ENCODE results near the gene METRN.
A peak's percentile ranks its signal among the peaks of the same experiment; 100 is the strongest.

METRN gene

DNA sequence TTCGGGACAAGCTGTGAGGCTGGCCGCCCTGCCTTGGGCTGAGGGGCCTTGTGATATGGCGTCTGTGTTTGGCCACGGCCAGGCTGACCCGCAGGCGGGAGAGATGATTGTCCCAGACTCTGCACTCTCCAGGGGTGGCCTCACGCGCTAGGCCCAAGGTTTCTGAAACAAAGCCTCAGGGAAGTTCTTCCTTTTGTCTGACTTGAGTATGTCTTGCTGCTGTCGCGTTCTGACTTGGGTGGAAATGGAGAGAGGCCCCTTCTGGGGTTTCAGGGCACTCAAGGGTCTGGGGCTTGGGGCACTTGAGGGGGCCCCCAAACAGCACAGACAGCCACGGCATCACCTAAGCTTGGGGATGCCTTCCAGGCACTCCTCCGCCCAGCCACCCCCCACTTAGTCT is 3.8 kb upstream of the METRN start:
- no peak for DNase-seq

DNA sequence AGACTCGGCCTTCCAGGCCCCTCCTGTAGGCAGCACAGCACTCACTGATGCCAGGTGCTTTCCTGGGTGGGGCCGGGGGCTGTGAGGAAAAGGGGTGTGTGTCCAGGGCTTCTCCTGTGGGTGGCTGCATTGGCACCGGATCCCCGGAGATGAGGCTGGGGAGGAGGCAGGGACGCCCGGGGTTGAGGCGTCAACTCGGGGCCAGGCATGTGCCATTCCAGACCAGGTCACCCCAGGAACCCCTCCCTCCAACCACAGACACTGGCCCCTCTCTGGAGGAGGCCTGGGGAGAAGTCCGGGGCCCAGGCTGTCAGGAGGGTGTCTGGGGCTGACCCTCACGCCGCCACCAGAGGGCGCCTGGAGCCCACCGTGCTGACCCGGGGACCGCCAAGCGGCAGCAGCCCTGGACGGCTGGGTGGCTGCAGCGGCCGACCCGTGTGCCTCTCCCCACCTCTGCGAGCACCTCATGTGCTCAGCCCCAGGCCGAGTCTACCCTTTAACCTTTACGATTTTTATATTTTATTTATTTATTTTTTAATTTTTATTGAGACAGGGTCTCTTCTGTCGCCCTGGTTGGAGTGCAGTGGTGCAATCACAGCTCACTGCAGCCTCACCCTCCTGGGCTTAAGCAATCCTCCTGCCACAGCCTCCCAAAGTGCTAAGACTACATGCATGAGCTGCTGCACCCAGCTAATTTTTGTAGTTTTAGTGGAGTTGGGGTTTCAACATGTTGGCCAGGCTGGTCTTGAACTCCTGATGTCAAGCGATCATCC is 3.2 kb upstream of the METRN start:
- peak; percentile 60 to 71 (median 70) for DNase-seq

DNA sequence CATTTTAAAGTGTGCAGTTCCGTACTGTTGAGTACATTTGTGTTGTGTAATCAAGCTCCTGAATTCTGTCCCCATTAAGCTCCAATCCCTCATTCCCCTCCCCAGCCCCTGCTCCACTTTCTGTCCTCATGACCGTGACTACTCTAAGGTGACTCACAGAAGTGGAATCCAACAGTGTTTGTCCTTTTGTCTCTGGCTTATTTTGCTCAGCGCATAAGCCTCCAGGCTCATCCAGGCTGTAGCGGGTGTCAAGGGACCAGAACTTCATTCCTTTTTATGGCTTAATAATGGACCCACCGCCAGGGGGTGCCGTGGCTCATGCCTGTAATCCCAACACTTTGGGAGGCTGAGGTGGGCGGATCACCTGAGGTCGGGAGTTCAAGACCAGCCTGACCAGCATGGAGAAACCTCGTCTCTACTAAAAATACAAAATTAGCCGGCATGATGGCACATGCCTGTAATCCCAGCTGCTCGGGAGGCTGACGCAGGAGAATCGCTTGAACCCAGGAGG is 2.1 kb upstream of the METRN start:
- peak in 1 of 4 experiments; percentile 44 for DNase-seq

DNA sequence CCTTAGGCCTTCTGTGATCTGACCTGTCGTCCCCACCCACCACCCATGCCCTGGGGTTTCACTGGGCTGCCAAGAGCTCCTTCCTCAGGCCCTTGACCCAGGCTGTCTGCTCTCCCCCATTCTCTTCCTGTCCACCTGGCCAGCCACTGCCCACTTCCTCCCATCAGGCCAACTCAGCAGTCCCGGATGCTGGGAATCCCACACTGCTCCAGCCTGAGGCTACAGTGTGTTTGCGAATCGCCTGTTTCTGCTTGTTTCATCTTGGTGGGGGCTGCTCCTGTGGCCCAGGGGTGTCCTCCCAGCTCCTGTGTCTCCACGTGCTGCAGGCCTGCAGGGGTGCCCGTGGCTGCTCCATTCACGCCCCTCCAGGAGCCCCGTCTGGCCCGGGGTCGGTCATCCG is 839 bp upstream of the METRN start:
- no peak for DNase-seq

DNA sequence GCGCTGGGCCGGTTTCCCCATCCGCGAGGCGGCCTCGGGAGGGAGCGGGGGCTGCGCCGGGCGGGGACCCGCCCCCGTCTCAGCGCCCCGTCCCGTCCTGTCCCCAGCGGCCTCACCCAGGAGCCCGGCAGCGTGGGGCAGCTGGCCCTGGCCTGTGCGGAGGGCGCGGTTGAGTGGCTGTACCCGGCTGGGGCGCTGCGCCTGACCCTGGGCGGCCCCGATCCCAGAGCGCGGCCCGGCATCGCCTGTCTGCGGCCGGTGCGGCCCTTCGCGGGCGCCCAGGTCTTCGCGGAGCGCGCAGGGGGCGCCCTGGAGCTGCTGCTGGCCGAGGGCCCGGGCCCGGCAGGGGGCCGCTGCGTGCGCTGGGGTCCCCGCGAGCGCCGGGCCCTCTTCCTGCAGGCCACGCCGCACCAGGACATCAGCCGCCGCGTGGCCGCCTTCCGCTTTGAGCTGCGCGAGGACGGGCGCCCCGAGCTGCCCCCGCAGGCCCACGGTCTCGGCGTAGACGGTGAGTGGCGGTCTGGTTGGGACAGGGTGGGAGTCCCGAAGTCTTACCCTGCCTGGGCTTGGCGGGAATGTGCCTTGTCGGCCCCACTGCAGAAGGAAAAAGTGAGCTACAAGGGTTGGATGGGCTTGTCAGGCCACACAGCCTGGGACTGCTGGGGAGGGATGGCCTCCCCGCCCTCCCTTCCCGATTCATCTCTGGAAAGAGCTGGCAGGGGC is 720 bp downstream of the METRN start:
- DNase-seq = no peak

DNA sequence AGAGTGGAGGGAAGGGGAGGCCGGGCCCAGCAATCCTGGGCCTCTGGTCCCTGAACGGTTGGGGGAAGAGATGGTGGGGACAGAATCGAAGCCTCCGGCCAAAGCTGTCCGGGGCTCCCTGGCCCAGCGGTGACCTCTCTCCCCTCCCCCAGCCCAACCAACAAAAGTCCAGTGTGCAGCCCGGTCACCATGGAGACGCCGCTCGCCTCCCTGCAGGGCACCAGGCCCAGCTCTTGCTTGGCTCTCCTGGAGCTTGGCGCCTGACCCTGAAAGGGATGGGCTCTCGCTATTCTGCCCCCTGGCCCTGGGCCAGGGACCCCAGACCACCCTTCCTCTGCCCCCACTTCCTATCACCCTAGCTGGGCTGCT is 1.3 kb downstream of the METRN start:
- DNase-seq = no peak

DNA sequence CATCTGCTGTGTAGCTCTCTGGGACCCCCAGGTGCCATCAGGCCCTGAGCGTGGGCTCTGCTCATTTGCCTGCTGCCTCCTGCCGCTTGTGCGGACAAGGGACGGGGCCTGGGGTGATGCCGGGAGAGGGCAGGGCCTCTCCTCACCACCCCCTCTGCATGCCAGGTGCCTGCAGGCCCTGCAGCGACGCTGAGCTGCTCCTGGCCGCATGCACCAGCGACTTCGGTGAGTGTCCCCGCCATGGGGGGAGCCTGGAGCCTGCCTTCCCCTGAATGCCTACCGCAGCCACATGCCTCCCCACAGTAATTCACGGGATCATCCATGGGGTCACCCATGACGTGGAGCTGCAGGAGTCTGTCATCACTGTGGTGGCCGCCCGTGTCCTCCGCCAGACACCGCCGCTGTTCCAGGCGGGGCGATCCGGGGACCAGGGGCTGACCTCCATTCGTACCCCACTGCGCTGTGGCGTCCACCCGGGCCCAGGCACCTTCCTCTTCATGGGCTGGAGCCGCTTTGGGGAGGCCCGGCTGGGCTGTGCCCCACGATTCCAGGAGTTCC is 1.9 kb downstream of the METRN start:
- no peak for DNase-seq

DNA sequence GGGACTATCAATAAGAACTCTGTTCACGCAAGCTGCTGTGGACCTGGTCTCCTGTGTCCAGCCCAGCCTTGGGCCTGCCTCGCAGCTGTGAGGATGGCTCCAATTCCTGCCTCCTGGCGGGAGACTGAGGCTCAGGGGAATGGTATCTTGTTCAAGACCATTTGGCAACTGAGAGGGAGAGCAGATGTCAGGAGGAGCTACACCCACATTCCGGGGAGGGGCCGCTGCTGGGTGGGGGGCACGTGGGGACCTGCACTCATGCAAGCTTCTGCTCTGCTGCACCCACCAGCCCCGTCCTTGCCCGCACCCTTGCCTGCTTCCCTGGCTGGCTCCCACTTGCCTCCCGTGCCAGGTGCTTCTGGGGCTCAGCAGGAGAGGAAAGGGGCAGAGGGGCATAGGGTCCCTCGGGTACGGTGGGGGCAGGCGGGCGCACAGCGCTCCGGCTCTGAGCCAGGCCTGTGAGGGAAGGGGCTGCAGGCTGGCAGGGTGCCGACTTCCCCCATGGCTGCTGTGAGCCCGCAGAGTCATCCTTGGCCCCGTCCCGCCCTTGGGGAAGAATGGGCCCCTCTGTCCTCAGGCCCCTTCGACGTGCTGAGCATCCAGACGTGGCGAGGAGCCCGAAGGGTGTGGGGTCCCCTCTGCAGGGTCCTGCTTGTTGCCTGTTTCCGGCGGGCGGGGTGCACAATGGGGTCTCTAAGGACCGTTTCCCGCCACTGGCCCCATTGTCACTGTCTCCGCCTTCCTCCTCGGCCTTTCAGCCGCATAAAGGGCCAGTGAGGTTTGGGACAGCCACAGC is 2.7 kb downstream of the METRN start:
- DNase-seq = no peak

DNA sequence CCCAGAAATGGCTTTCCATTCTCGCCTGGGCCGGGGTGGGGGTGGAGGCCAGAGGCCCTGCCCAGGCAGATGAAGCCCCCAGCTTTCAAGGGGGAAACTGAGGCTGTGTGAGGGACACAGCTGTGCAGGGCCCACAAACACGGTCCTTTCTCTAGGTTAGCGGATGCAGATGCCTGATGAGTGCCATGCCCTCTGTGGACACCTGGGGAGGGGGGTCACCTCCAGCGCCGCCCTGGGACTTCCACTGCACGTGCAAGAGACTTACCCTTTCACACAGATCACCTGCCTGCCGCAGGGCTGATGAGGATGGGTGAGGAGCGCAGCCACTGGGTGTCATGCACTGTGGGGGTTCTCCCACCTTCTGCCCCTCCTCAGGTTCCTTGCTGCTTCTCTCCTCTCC is 3.5 kb downstream of the METRN start:
- no peak for DNase-seq

DNA sequence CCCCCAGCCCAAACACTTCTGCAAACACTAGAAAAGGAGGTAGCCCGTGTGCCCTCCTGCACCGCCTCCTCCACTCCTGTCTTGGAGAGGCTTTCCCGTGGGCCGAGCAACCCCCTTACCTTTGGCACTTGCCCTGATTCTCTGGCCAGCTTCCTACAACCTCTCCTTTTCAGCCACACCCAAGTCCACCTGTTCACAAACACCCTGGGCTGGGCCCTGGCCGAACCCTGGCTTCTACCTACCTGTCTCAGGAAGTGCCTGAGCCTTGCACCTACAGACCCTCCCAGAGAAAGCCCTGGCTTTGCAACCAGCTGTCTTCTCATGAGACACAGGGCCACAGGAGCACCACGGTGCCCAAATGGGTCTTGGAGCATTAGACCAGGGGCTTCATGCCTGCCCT is 4.0 kb downstream of the METRN start:
- no peak for DNase-seq

DNA sequence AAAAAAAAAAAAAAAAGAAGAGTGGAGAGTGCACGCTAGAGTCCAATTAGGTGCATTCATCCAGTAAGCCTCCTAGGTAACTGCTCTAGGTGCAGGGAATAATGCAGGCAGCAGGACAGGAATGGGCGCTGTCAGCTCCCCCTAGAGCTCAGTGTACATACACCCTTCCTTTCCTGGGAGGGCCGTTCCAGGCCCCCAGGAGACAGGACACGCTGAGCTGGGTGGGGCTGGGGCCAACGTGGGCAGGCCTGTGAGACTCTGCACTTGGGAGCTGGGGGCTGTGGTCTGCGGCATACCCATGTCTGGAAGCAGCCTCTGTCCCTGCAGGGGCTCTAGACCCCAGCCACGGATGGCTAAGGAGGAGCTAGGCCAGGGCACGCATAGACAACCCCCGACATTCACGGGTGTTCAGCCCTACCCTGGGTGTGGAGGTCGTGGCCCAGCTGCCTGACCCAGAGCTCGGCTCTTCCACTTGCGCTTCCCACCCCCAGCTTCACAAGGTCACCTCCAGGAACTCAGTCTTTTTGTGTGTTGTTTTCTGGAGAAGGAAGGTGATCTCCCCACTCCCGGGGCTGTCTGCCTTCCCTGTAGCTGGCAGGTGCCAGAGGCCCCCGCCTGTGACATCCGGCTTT is 5.0 kb downstream of the METRN start:
- DNase-seq = no peak

DNA sequence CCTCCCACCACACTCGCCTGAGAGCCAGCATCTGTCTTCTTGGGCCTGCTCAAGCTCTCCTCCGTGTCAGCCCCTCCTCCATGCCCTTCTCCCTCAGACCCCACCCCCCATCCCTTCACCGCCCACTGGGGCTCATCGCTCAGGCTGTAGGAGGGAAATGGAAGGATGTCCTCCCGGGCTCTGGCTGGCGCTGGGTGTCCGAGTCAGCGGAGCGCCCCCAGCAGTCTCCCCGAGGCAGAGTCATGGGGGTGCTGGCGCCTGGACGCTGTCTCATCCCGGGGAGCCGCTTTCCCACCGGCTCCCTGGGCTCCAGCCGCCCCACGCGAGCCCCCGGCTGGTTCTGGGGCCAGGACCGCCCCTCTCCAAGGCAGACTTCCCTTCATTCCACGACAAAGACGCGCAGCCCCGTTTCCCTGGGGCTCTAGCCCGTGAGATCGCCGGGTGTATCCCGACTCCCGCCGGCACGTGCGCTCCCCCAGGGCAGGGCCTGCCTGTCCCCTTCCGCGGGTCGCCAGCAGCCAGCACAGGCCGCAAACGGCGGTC is 5.6 kb downstream of the METRN start:
- DNase-seq = peak in 1 of 4 experiments; percentile 27

DNA sequence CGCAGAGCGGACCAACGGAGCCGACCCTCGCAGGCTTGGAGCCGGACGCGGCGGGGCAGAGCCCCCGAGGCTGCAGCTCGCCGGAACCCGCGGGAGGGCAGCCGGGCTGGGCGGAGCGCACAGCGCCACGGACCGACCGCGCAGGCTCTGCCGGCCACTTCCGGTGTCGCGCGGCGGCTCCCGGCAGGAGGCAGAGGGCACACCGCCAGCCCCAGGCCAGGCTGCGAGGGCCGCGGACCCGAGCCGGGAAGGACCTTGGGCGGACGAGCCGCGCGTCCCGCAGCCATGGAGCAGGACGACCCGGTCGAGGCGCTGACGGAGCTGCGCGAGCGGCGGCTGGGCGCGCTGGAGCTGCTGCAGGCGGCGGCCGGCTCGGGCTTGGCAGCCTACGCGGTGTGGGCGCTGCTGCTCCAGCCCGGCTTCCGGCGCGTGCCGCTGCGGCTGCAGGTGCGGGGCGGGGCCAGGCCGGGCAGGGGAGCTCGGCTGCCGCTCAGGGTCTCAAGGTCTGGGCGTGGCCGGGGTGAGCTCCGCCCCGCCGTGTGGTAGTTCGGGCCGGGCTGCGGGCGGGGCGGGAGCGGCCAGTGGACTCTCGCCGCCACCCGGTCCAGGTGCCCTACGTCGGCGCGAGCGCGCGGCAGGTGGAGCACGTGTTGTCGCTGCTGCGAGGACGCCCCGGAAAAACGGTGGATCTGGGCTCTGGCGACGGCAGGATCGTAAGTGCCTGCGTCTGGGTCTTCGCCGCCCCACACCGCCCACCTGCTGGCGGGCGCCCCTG is 6.3 kb downstream of the METRN start, which contains the start of gene ANTKMT:
TSS of gene ANTKMT (plus strand) at position 157 of the 775 bp plus-strand sequence. CDS start at position 286, 129 bp downstream.
- peak; percentile 54 to 66 (median 61) for DNase-seq

DNA sequence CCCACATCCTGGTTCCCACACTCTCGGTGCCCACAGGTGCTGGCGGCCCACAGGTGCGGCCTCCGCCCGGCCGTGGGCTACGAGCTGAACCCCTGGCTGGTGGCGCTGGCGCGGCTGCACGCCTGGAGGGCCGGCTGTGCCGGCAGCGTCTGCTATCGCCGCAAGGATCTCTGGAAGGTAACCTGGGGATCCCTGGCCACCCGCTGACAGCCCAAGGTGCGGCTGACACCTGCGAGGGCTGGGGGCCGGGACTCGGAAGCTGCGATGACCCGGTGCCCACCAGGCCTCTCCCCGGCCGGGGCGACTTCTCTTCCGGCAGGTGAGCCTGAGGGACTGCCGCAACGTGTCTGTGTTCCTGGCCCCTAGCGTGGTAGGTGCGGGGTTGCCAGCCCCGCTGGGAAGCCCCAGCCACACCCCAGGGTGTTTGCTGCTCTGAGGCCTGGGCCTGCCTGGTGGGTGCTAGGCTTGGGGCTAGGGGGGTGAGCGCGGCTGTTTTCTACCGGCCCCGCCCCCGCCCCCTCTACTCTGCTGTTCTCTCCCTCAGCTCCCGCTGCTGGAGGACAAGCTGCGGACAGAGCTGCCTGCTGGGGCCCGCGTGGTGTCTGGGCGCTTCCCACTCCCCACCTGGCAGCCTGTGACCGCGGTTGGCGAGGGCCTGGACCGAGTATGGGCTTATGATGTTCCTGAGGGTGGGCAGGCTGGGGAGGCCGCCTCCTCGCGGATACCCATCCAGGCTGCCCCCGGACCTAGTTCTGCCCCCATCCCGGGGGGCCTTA is 7.0 kb downstream of the METRN start:
- no peak for DNase-seq

DNA sequence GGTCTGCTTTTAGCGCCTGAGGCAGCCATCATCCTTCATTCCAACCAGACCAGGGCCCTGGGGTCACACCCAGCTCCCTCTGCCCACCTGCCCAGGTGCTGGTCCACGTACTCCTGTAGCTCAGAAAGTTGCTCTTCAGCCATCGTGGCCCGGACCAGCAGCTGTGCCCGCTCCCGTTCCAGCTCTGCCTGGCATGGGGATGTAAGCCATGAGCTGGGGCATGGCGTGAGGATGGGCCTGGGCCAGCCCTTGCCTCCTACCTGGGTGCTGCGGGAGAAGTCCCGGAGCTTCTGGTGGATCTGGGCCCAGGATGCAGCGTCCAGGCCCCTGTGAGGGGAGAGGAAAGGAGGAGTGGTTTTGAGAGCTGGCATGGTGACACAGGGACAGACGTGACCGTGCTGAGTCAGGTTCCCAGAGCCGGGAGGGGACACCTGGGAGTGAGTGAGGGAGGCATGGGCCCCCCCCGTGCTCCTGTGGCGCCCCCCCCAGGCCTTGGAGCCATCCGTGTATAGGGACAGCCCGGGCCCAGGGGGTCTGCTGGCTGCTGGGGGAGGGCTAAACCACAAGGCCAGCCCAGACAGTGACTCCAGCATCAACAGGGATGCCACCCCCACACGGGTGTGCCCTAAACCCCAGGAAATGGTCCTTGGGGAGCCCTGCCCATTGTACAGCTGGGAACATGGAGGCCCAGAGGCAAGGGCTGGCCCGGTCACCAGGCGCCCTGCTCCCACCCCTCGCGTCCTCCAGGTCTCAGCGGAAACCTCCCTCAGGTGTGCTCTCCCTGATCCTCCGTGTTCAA is 8.1 kb downstream of the METRN start:
- DNase-seq = no peak

DNA sequence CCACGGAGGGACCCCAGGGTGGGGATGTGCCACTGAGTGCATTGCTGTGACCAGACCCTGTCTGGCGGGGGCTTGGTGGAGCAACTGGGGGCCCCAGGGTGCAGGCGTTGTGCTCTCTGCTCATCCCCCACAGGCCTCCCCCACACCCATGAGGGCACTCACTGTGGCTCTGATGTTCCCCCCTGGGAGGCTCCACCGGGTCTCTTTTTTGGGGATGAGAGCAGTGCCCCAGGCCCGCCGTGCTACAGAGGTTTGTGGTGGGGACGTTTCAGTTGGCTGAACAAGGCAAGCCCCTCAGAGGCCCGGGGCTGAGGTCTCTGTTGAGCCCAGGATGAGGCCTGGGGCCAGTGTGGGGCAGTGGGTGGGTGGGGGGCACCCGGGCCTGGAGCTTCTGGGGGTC is 8.8 kb downstream of the METRN start:
- DNase-seq = no peak

DNA sequence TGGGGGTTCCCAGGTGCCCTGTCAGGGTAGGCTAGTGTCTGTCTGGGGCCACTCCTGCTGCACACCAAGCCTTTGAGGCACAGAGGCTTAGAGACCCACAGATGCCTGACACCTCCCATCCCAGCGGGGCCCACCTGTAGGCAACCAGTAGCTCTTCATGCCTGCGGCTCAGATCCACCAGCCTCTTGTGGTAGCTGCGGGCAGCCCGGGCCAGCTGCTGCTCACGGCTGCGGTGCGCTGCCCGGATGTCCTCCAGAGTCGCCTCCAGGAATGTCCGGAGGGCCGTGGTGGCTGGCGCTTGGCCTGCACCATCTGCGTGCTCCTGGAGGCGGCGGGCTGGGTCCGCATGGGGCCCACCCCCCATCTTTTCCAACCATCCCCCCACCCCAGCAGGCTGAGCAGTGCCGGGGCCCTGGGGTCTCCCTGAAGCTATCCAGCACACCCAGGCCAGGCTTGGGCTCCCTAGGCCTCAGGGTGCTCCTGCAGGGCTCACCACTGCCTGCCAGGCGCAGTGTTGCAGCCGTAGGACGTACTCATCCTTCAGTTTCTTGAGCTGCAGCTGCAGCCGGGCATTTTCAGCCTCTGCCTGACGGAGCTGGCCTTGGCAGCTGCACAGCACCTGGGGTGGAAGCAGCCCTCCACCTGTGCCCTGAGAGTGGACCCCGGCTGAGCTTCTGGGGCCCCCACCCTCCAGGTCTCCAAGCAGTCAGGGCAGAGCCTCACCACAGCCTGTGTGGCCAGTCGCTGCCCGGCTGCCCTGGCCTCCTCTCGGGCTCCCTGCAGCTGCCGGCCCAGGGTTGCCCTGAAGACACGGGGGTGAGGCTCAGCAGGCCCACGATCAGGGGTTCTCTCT is 9.5 kb downstream of the METRN start:
- no peak for DNase-seq

DNA sequence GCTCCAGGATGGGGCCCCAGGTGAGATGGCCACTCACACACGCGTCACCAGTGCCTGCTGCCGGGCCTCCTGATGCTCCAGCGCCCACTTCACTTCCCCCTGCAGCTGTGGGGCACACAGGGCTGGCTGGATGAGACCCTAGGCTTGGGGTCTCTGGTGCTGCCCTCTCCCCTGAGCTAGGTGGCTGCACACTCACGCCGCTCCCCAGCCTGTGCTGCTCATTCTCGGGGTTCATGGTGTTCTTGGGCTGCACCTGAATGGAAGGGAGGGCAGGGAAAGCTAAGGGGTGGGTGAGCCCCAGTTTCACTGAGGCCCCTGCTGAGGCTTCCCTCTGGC is 10.1 kb downstream of the METRN start:
- no peak for DNase-seq

Measured in activated CD4-positive, CD25-positive, alpha-beta regulatory T cell (primary cell).